Gastrocnemius medialis (tissue), 4 donors: ENCODE data around the gene GRAMD1C. TPM values are rescaled to one million over a fixed set of nuclear protein-coding genes. Genes with fewer than 3 reads are reported as not detected.

Experiments
- ATAC-seq, 2 donors: fragments of 150-250 bp; one replicate each; pipeline ENCODE4 v1.9.1; 2016
- DNase-seq, 2 donors: peaks; one replicate each; pipeline ENCODE4 v3.0.0-alpha.2; 2019
- H3K27ac ChIP-seq, 4 donors: fragments of 200-600 bp; sonication (generic); 1 replicate in 1 of 4; 2 replicates in 3 of 4; pipeline ENCODE4 v1.5.1; 2016 to 2018; ENCODE audit warnings: mild to moderate bottlenecking in 2 of 4, moderate library complexity in 1 of 4
- H3K27me3 ChIP-seq, 3 donors: fragments of 200-600 bp; sonication (generic) in 2 of 3; 1 replicate in 1 of 3; 2 replicates in 2 of 3; pipeline versions ENCODE4 v1.5.1 to v1.6.0; 2016 to 2019; ENCODE audit warnings: mild to moderate bottlenecking in 1 of 3, moderate library complexity in 1 of 3
- H3K36me3 ChIP-seq, 2 donors: fragments of 200-600 bp; sonication (generic) in 1 of 2; one replicate each; pipeline ENCODE4 v1.5.1; 2017 to 2018
- H3K4me1 ChIP-seq, 2 donors: fragments of 200-600 bp; sonication (generic) in 1 of 2; one replicate each; pipeline ENCODE4 v1.5.1; 2016 to 2017; ENCODE audit warnings: mild to moderate bottlenecking in 2 of 2
- H3K4me3 ChIP-seq, 4 donors: fragments of 200-600 bp; sonication (generic) in 3 of 4; 1 replicate in 1 of 4; 2 replicates in 3 of 4; pipeline ENCODE4 v1.5.1; 2016 to 2019; ENCODE audit warnings: mild to moderate bottlenecking in 2 of 4
- H3K9me3 ChIP-seq, 3 donors: fragments of 200-600 bp; sonication (generic) in 2 of 3; 1 replicate in 1 of 3; 2 replicates in 2 of 3; pipeline ENCODE4 v1.5.1; 2016 to 2019
- CTCF ChIP-seq, 5 experiments: fragments of 450-650 bp in 3 of 5; fragments of 200-600 bp in 2 of 5; sonication (generic) in 2 of 5; IDR thresholded peaks in 4 of 5; conservative IDR thresholded peaks in 1 of 5; 1 replicate in 4 of 5; 2 replicates in 1 of 5; pipeline ENCODE4 v1.5.1; 2016 to 2019; ENCODE audit warnings: antibody characterized with exemption in 5 of 5, mild to moderate bottlenecking in 3 of 5, moderate library complexity in 3 of 5
- POLR2A ChIP-seq, 2 donors: fragments of 450-650 bp; IDR thresholded peaks; one replicate each; pipeline ENCODE4 v1.6.1; 2017; ENCODE audit warnings: antibody characterized with exemption in 2 of 2, mild to moderate bottlenecking in 2 of 2, moderate library complexity in 2 of 2
- in situ Hi-C, 4 donors: fragments of 200-750 bp; cut with MboI; loops; one replicate each; pipeline versions ENCODE4 v1.15.0 to v1.8.0; 2017; ENCODE audit warnings: low sequenced_read_pairs in 4 of 4
- intact Hi-C: fragments of 100-400 bp; cut with DNase I; formaldehyde crosslinking; loops from one replicate; pipeline ENCODE4 v1.15.1; 2023; ENCODE audit warnings: low total_unique reads
- total RNA-seq, 4 donors: library from RNA; depleted of rRNA; stranded (reverse); fragments of >200 nt; gene quantifications; one replicate each; pipeline versions ENCODE4 v1.1.0 to v1.2.3, GENCODE V29; 2016

The GRAMD1C gene
- under 1 TPM in 2 of 4 donors, not detected in 2; 0.29 to 0.95 TPM for total RNA-seq

DNA sequence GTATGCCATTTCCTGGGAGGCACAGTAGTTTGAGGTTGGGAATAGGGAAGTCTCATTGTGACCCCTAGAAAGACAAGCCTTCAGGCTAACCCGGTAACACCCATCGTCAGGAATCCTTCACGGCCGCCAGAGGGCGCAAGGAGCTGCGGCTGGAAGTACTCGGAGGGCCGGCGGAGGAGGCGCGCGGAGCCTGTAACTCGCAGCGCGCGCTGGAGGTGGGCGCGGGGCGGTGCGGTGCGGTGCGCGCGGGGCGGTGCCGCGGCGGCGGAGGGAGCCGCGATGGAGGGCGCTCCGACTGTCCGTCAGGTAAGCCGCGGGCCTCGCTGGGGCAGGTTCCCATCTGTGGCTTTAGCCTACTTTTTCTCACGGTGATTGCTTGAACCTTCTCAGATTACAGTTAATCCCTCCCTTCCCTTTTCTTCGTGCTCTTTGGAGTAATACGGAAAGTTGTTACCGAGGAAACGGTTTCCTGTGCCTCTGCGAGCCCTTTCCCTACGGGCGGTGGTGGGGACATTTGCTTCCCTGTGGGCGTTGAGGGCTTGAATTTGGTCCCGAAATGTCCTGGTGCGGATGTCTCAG is at the start of gene GRAMD1C:
GRAMD1C (plus strand) TSS at position 158 of the 579 bp plus-strand sequence; CDS start at position 280, 122 bp downstream.
- Histone ChIP-seq H3K4me1 (peaks cover 0 to 6% of the 10 kb centered on the region in 2 donors), H3K36me3 (no peaks in the 10 kb centered on the region), H3K4me3 (peak within 1 kb of the TSS; percentile 28 to 65 (median 50)), H3K27ac (peak within 1 kb of the TSS in 3 of 4 donors; percentile 2 to 45 (median 18)), H3K27me3 (no peaks in the 10 kb centered on the region), H3K9me3 (no peaks in the 10 kb centered on the region)
- ATAC-seq: peak; percentile 82 to 90
- peak; percentile 73 to 86 (median 82) for TF ChIP-seq CTCF (IDR thresholded peaks at IDR 0.05 in 4 of 5, conservative IDR thresholded peaks at IDR 0.05 in 1 of 5)
- TF ChIP-seq POLR2A (IDR thresholded peaks at IDR 0.05): no peak
- DNase-seq: peak; percentile 63 to 68
- in situ Hi-C loops: no loop called here
- intact Hi-C loops: loop anchor here (1.0 to 5.0 kb wide), 4 partner anchors 74 to 1974 kb away; partner anchors contain the start of genes CCDC191 and QTRT2

DNA sequence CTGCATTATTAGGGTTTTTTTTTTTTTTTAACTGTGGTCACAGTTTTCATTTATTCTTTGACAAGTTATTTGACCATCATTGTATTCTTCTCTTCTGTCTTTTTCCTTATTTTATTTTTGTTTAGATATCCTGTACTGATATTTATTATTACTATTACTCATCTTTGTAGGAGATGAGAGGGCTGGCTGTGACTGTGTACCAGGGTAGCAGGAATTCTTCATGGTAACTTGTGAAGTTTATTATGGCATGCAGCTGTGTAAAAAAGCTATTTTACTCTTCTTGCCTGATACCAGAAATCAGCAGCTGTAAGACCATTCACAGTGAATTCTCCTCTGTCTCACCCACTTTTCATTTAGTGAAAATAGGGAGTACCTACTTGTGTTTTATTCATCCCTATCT is 47.2 kb upstream of the GRAMD1C start:
- Histone ChIP-seq H3K4me3 (no peak overlapping the region), H3K27me3 (no peaks in the 10 kb centered on the region), H3K9me3 (no peaks in the 10 kb centered on the region), H3K27ac (no peak overlapping the region), H3K4me1 (no peaks in the 10 kb centered on the region), H3K36me3 (peaks cover 0 to 69% of the 10 kb centered on the region in 2 donors)
- no peak for TF ChIP-seq POLR2A (IDR thresholded peaks at IDR 0.05)
- no peak for TF ChIP-seq CTCF (IDR thresholded peaks at IDR 0.05 in 4 of 5, conservative IDR thresholded peaks at IDR 0.05 in 1 of 5)
- intact Hi-C loops (no loop called here), in situ Hi-C loops (no loop called here)
- DNase-seq (no peak), ATAC-seq (no peak)

DNA sequence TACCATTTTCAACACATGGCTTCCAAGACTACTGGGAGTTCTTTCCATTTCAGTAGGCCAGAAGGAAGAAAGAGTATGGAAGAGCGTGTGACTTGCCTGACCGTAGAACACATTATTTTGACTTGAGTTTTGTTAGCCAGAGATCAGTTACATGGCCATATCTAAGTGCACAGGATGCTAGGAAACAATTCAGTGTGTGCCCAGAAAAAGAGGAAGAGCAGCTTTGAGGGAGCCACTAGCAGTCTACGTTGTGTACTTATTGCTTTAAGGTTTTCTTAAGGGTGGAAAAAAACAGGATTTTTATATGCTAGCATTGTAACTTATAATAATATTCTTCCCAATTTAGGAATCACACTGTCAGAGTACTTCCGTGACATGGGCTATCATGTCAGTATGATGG is 44.1 kb upstream of the GRAMD1C start:
- in situ Hi-C loops (no loop called here), intact Hi-C loops (no loop called here)
- ATAC-seq: no peak
- H3K36me3 ChIP-seq: peaks cover 0 to 79% of the 10 kb centered on the region in 2 donors
- H3K4me3 ChIP-seq: no peak overlapping the region
- no peak for DNase-seq
- no peak overlapping the region for H3K27ac ChIP-seq
- TF ChIP-seq POLR2A (IDR thresholded peaks at IDR 0.05): no peak
- no peak for TF ChIP-seq CTCF (IDR thresholded peaks at IDR 0.05 in 4 of 5, conservative IDR thresholded peaks at IDR 0.05 in 1 of 5)
- H3K9me3 ChIP-seq: no peaks in the 10 kb centered on the region
- H3K27me3 ChIP-seq: no peaks in the 10 kb centered on the region
- H3K4me1 ChIP-seq: no peaks in the 10 kb centered on the region

GRCh38 chr3:113795693-113796092 is 42.9 kb upstream of the GRAMD1C start:
- ATAC-seq: no peak
- no peak for TF ChIP-seq CTCF (IDR thresholded peaks at IDR 0.05 in 4 of 5, conservative IDR thresholded peaks at IDR 0.05 in 1 of 5)
- no peak for TF ChIP-seq POLR2A (IDR thresholded peaks at IDR 0.05)

More at GRCh38 chr3:113795693-113796092, 42.9 kb upstream of the GRAMD1C start:
- Histone ChIP-seq H3K36me3 (peaks cover 0 to 86% of the 10 kb centered on the region in 2 donors), H3K27ac (no peak overlapping the region), H3K9me3 (no peaks in the 10 kb centered on the region), H3K4me3 (no peak overlapping the region), H3K27me3 (no peaks in the 10 kb centered on the region), H3K4me1 (no peaks in the 10 kb centered on the region)
- DNase-seq: no peak
- in situ Hi-C loops: no loop called here
- intact Hi-C loops: no loop called here
